Posterior cingulate gyrus (tissue), 11 donors: ENCODE results near the gene TTC36.
"Not testable (repeated sequence)": the region's sequence is repeated elsewhere in the genome, so short reads cannot be mapped to it uniquely, and the experiment has no call there.

Experiments
- DNase-seq, 10 donors: peaks; one replicate each; pipeline versions ENCODE4 v3.0.0 to v3.0.0-alpha.2; 2020 to 2021; ENCODE audit warnings: mixed read lengths in 3 of 10
- intact Hi-C: fragments of 100-400 bp; cut with DNase I; formaldehyde crosslinking; loops from one replicate; pipeline ENCODE4 v1.15.1; 2023

TTC36 gene

GRCh38 chr11:118572981-118573550, 45.8 kb downstream of the TTC36 start:
- intact Hi-C loops, result no loop called here

GRCh38 chr11:118574636-118575035, 47.4 kb downstream of the TTC36 start:
- intact Hi-C loops, result no loop called here
- DNase-seq, result no peak

More at GRCh38 chr11:118572981-118573550, 45.8 kb downstream of the TTC36 start:
- no peak for DNase-seq

- intact Hi-C loops, DNase-seq: not testable (repeated sequence)
Measured at GRCh38 chr11:118577995-118578394, 50.7 kb downstream of the TTC36 start.
